HUES64 (cell line): Measurements from ENCODE around the gene FAM32A.

Source experiments
- H3K27ac ChIP-seq: 2 replicates; pipeline ENCODE4 v1.7.0; 2013; ENCODE audit warnings: low read depth, low read length, inconsistent platforms
- H3K27me3 ChIP-seq: 2 replicates; pipeline ENCODE4 v1.6.1; 2013; ENCODE audit warnings: mild to moderate bottlenecking, low read length; ENCODE audit not compliant: insufficient read depth
- H3K36me3 ChIP-seq: 2 replicates; pipeline ENCODE4 v1.6.1; 2013; ENCODE audit warnings: mild to moderate bottlenecking, low read length; ENCODE audit not compliant: insufficient read depth
- H3K4me1 ChIP-seq: 2 replicates; pipeline ENCODE4 v1.6.1; 2013; ENCODE audit warnings: mild to moderate bottlenecking, low read length, moderate library complexity; ENCODE audit not compliant: insufficient read depth
- H3K4me3 ChIP-seq: 2 replicates; pipeline ENCODE4 v1.5.1; 2013; ENCODE audit warnings: mild to moderate bottlenecking, low read length, moderate library complexity
- H3K9ac ChIP-seq: 2 replicates; pipeline ENCODE4 v1.6.1; 2013; ENCODE audit warnings: mild to moderate bottlenecking, low read depth, low read length
- H3K9me3 ChIP-seq: 2 replicates; pipeline ENCODE4 v1.6.1; 2013; ENCODE audit warnings: low read depth, low read length; ENCODE audit not compliant: insufficient read depth
- WGBS: fragments of 150-250, 120-280 bp; methylation state at CpG from one replicate; pipeline ENCODE4 v1.1.7; 2013; ENCODE audit warnings: missing lambda C conversion rate; 5-methylcytosine and 5-hydroxymethylcytosine counted together

FAM32A gene

GRCh38 chr19:16213076-16213475 is 27.9 kb downstream of the FAM32A start:
- Histone ChIP-seq H3K36me3 (peaks cover 34% of the 10 kb centered on the region), H3K27ac (no peak overlapping the region), H3K27me3 (no peaks in the 10 kb centered on the region), H3K9ac (no peak overlapping the region), H3K4me1 (no peaks in the 10 kb centered on the region), H3K4me3 (no peak overlapping the region), H3K9me3 (no peaks in the 10 kb centered on the region)

GRCh38 chr19:16216744-16217670 is 31.8 kb downstream of the FAM32A start:
- Histone ChIP-seq H3K36me3 (peaks cover 26% of the 10 kb centered on the region; the same call in 1 of the 2 replicates), H3K4me3 (no peak overlapping the region), H3K27me3 (no peaks in the 10 kb centered on the region), H3K9ac (no peak overlapping the region), H3K9me3 (peaks cover 26% of the 10 kb centered on the region), H3K27ac (no peak overlapping the region), H3K4me1 (no peaks in the 10 kb centered on the region)
- 96% methylated on average over 13 of the region's 13 CpGs for WGBS

GRCh38 chr19:16217716-16218451 is 32.7 kb downstream of the FAM32A start:
- Histone ChIP-seq H3K4me3 (no peak overlapping the region), H3K36me3 (peaks cover 34% of the 10 kb centered on the region; the same call in 1 of the 2 replicates), H3K27me3 (no peaks in the 10 kb centered on the region), H3K4me1 (no peaks in the 10 kb centered on the region), H3K9me3 (peaks cover 26% of the 10 kb centered on the region), H3K27ac (no peak overlapping the region), H3K9ac (no peak overlapping the region)
- 96% methylated on average over 16 of the region's 16 CpGs for WGBS

GRCh38 chr19:16218851-16219250 is 33.6 kb downstream of the FAM32A start:
- Histone ChIP-seq H3K9me3 (peaks cover 26% of the 10 kb centered on the region), H3K27me3 (no peaks in the 10 kb centered on the region), H3K27ac (no peak overlapping the region), H3K9ac (no peak overlapping the region), H3K4me3 (no peak overlapping the region), H3K4me1 (no peaks in the 10 kb centered on the region), H3K36me3 (peaks cover 34% of the 10 kb centered on the region; the same call in 1 of the 2 replicates)
- WGBS: 100% methylated on average over 2 of the region's 2 CpGs

GRCh38 chr19:16222806-16223205 is 37.6 kb downstream of the FAM32A start:
- H3K36me3 ChIP-seq: peaks cover 43% of the 10 kb centered on the region; the same call in 1 of the 2 replicates
- no peaks in the 10 kb centered on the region for H3K4me1 ChIP-seq
- WGBS: 92% methylated on average over 3 of the region's 3 CpGs
- H3K27me3 ChIP-seq: no peaks in the 10 kb centered on the region
- no peak overlapping the region for H3K4me3 ChIP-seq
- peaks cover 26% of the 10 kb centered on the region for H3K9me3 ChIP-seq
- no peak overlapping the region for H3K27ac ChIP-seq
- no peak overlapping the region for H3K9ac ChIP-seq

GRCh38 chr19:16223746-16224145 is 38.5 kb downstream of the FAM32A start:
- Histone ChIP-seq H3K27ac (no peak overlapping the region), H3K36me3 (peaks cover 45% of the 10 kb centered on the region; the same call in 1 of the 2 replicates), H3K4me1 (no peaks in the 10 kb centered on the region), H3K27me3 (no peaks in the 10 kb centered on the region), H3K4me3 (no peak overlapping the region), H3K9me3 (peaks cover 26% of the 10 kb centered on the region), H3K9ac (no peak overlapping the region)
- WGBS: 89% methylated on average over 15 of the region's 15 CpGs

GRCh38 chr19:16224293-16225045 is 39.3 kb downstream of the FAM32A start:
- Histone ChIP-seq H3K9ac (no peak overlapping the region), H3K27ac (no peak overlapping the region), H3K36me3 (peaks cover 48% of the 10 kb centered on the region; the same call in 1 of the 2 replicates), H3K27me3 (no peaks in the 10 kb centered on the region), H3K4me1 (no peaks in the 10 kb centered on the region), H3K4me3 (no peak overlapping the region), H3K9me3 (peaks cover 25% of the 10 kb centered on the region)
- 95% methylated on average over 32 of the region's 32 CpGs for WGBS

- H3K9ac ChIP-seq: no peak overlapping the region
- H3K27me3 ChIP-seq: no peaks in the 10 kb centered on the region
- no peaks in the 10 kb centered on the region for H3K4me1 ChIP-seq
- no peak overlapping the region for H3K27ac ChIP-seq
- 94% methylated on average over 21 of the region's 21 CpGs for WGBS
- no peak overlapping the region for H3K4me3 ChIP-seq
- peaks cover 15% of the 10 kb centered on the region for H3K9me3 ChIP-seq
- peaks cover 48% of the 10 kb centered on the region; the same call in 1 of the 2 replicates for H3K36me3 ChIP-seq
Observed at GRCh38 chr19:16225279-16226183, 40.3 kb downstream of the FAM32A start.

GRCh38 chr19:16226184-16226591 is 41.0 kb downstream of the FAM32A start:
- no peak overlapping the region for H3K4me3 ChIP-seq
- H3K27me3 ChIP-seq: no peaks in the 10 kb centered on the region
- peaks cover 8% of the 10 kb centered on the region for H3K9me3 ChIP-seq
- H3K4me1 ChIP-seq: no peaks in the 10 kb centered on the region
- 96% methylated on average over 16 of the region's 16 CpGs for WGBS
- H3K36me3 ChIP-seq: peaks cover 46% of the 10 kb centered on the region; the same call in 1 of the 2 replicates
- H3K27ac ChIP-seq: no peak overlapping the region
- H3K9ac ChIP-seq: no peak overlapping the region
